D721Med (cell line): ENCODE data around the gene C1QC.

Source experiments
- DNase-seq: peaks from one replicate; pipeline ENCODE4 v3.0.0; 2011; ENCODE audit warnings: low spot score; ENCODE audit not compliant: insufficient read length
- FAIRE-seq: peaks from 2 replicates; lab custom pipeline; 2011; peaks lifted over from hg19 to GRCh38; lab: Jason Lieb, UNC
- CTCF ChIP-seq: IDR thresholded peaks from 2 replicates; pipeline ENCODE4 v1.5.1; 2012; ENCODE audit warnings: mild to moderate bottlenecking, control low read depth; ENCODE audit not compliant: insufficient read depth; ENCODE audit errors: missing control alignments

C1QC gene

GRCh38 chr1:22637907-22638445 lies 5.5 kb upstream of the C1QC start:
- no peak for DNase-seq
- no peak for TF ChIP-seq CTCF
- no peak for FAIRE-seq

- FAIRE-seq (no peak), DNase-seq (no peak)
- TF ChIP-seq CTCF, result no peak
These were observed 4.8 kb upstream of the C1QC start for GRCh38 chr1:22638476-22639234.

GRCh38 chr1:22639286-22639685 lies 4.1 kb upstream of the C1QC start:
- peak; percentile 33 for TF ChIP-seq CTCF
- FAIRE-seq (no peak), DNase-seq (no peak)

GRCh38 chr1:22641247-22641646 lies 2.2 kb upstream of the C1QC start:
- FAIRE-seq (no peak), DNase-seq (no peak)
- no peak for TF ChIP-seq CTCF

GRCh38 chr1:22641906-22642636 lies 1.4 kb upstream of the C1QC start:
- FAIRE-seq, result no peak
- peak; percentile 86 for TF ChIP-seq CTCF

GRCh38 chr1:22643928-22644327 lies 495 bp downstream of the C1QC start:
- TF ChIP-seq CTCF, result no peak
- FAIRE-seq, result no peak

More at GRCh38 chr1:22641906-22642636, 1.4 kb upstream of the C1QC start:
- peak; percentile 50 for DNase-seq

More at GRCh38 chr1:22643928-22644327, 495 bp downstream of the C1QC start:
- DNase-seq, result no peak
